SU-DHL-6 (cell line): Measurements from ENCODE around the gene RXFP3.

Experiments
- H2AFZ ChIP-seq: fragments of 200-600 bp; sonication (generic); 2 replicates; pipeline ENCODE4 v1.6.1; 2014; ENCODE audit warnings: low read depth, mild to moderate bottlenecking, moderate library complexity, mixed read lengths, antibody characterized with exemption, low read length; ENCODE audit not compliant: severe bottlenecking
- H3F3A ChIP-seq: fragments of 200-600 bp; shearing (Covaris generic); 2 replicates; pipeline ENCODE4 v1.6.0; 2016; ENCODE audit warnings: antibody characterized with exemption, mild to moderate bottlenecking; ENCODE audit not compliant: insufficient read depth
- H3K27ac ChIP-seq: fragments of 200-600 bp; sonication (generic); 2 replicates; pipeline ENCODE4 v1.5.1; 2016; ENCODE audit warnings: low read depth, mild to moderate bottlenecking, low read length, moderate library complexity, mixed read lengths
- H3K27me3 ChIP-seq: fragments of 200-600 bp; sonication (generic), shearing (Covaris generic); 2 replicates; pipeline ENCODE4 v1.6.0; 2014; ENCODE audit warnings: mild to moderate bottlenecking, low read length
- H3K36me3 ChIP-seq: fragments of 200-600 bp; sonication (generic); 2 replicates; pipeline ENCODE4 v1.6.1; 2014; ENCODE audit warnings: mild to moderate bottlenecking, low read length, mixed read lengths
- H3K4me2 ChIP-seq: fragments of 300-600, 200-600 bp; shearing (Covaris generic), sonication (generic); 2 replicates; pipeline ENCODE4 v1.6.0; 2014; ENCODE audit warnings: low read length, low read depth, mild to moderate bottlenecking; ENCODE audit not compliant: poor library complexity, severe bottlenecking
- H3K4me3 ChIP-seq: fragments of 200-600 bp; sonication (generic); 2 replicates; pipeline ENCODE4 v1.5.1; 2014; ENCODE audit warnings: antibody characterized with exemption, low read length, mild to moderate bottlenecking, mixed read lengths; ENCODE audit not compliant: insufficient read depth, poor library complexity, severe bottlenecking
- H3K79me2 ChIP-seq: fragments of 200-600 bp; sonication (generic); 2 replicates; pipeline ENCODE4 v1.6.1; 2014; ENCODE audit warnings: mild to moderate bottlenecking, low read length, moderate library complexity; ENCODE audit not compliant: insufficient read depth
- H3K9ac ChIP-seq: fragments of 200-600 bp; sonication (generic); 2 replicates; pipeline ENCODE4 v1.7.0; 2014; ENCODE audit warnings: mild to moderate bottlenecking, low read length
- H3K9me2 ChIP-seq: fragments of 200-600 bp; sonication (generic); replicated peaks from 2 replicates; pipeline ENCODE4 v1.6.1; 2014; ENCODE audit warnings: low read length; ENCODE audit not compliant: insufficient read depth
- H3K9me3 ChIP-seq: fragments of 200-600 bp; sonication (generic); 2 replicates; pipeline ENCODE4 v1.6.1; 2014; ENCODE audit warnings: low read length, mixed read lengths; ENCODE audit not compliant: insufficient read depth
- H4K20me1 ChIP-seq: fragments of 200-600 bp; sonication (generic); 2 replicates; pipeline ENCODE4 v1.6.1; 2014; ENCODE audit warnings: low read depth, mild to moderate bottlenecking, antibody characterized with exemption, low read length, moderate library complexity, mixed read lengths
- CTCF ChIP-seq: fragments of 200-600 bp; sonication (generic); IDR thresholded peaks from one replicate; pipeline ENCODE4 v1.5.1; 2017; ENCODE audit warnings: antibody characterized with exemption, mild to moderate bottlenecking, low read length, moderate library complexity; ENCODE audit not compliant: insufficient read depth, poor library complexity, severe bottlenecking
- EZH2phosphoT487 ChIP-seq: fragments of 200-600 bp; sonication (generic), shearing (Covaris generic); conservative IDR thresholded peaks from 2 replicates; pipeline ENCODE4 v1.6.1; 2018; ENCODE audit warnings: mild to moderate bottlenecking, antibody characterized with exemption, low read length, moderate library complexity, mixed read lengths

The RXFP3 gene

GRCh38 chr5:33892620-33893137 is 43.5 kb upstream of the RXFP3 start:
- H3K27me3 ChIP-seq: no peaks in the 10 kb centered on the region
- no peaks in the 10 kb centered on the region for H3K9me2 ChIP-seq
- H2AFZ ChIP-seq: no peak overlapping the region
- H3K36me3 ChIP-seq: no peaks in the 10 kb centered on the region
- TF ChIP-seq EZH2phosphoT487 (no peak), CTCF (no peak)
- no peaks in the 10 kb centered on the region for H3F3A ChIP-seq
- H3K79me2 ChIP-seq: no peaks in the 10 kb centered on the region
- no peaks in the 10 kb centered on the region for H4K20me1 ChIP-seq
- no peak overlapping the region for H3K4me2 ChIP-seq
- no peak overlapping the region for H3K4me3 ChIP-seq
- H3K9me3 ChIP-seq: no peaks in the 10 kb centered on the region
- no peak overlapping the region for H3K9ac ChIP-seq
- H3K27ac ChIP-seq: no peak overlapping the region

- TF ChIP-seq CTCF (no peak), EZH2phosphoT487 (no peak)
- H3K9me3 ChIP-seq: no peaks in the 10 kb centered on the region
- H2AFZ ChIP-seq: no peak overlapping the region
- H3F3A ChIP-seq: no peaks in the 10 kb centered on the region
- H3K4me2 ChIP-seq: no peak overlapping the region
- H3K27ac ChIP-seq: no peak overlapping the region
- no peak overlapping the region for H3K9ac ChIP-seq
- no peaks in the 10 kb centered on the region for H3K27me3 ChIP-seq
- H4K20me1 ChIP-seq: no peaks in the 10 kb centered on the region
- H3K4me3 ChIP-seq: no peak overlapping the region
- no peaks in the 10 kb centered on the region for H3K9me2 ChIP-seq
- no peaks in the 10 kb centered on the region for H3K79me2 ChIP-seq
- H3K36me3 ChIP-seq: no peaks in the 10 kb centered on the region
Measured at GRCh38 chr5:33894566-33894965, 41.6 kb upstream of the RXFP3 start.

GRCh38 chr5:33901156-33901555 is 35.0 kb upstream of the RXFP3 start:
- Histone ChIP-seq H3K9me2 (no peaks in the 10 kb centered on the region), H3K9ac (no peak overlapping the region), H3K4me2 (no peak overlapping the region), H3K27ac (no peak overlapping the region), H3K79me2 (no peaks in the 10 kb centered on the region), H4K20me1 (no peaks in the 10 kb centered on the region), H3K27me3 (no peaks in the 10 kb centered on the region), H2AFZ (no peak overlapping the region), H3F3A (no peaks in the 10 kb centered on the region), H3K9me3 (peaks cover 6% of the 10 kb centered on the region; the same call in 1 of the 2 replicates), H3K4me3 (no peak overlapping the region), H3K36me3 (no peaks in the 10 kb centered on the region)
- no peak for TF ChIP-seq EZH2phosphoT487
- TF ChIP-seq CTCF: no peak

- Histone ChIP-seq H3K9me2 (no peaks in the 10 kb centered on the region), H3K4me3 (no peak overlapping the region), H3F3A (no peaks in the 10 kb centered on the region), H4K20me1 (no peaks in the 10 kb centered on the region), H3K79me2 (no peaks in the 10 kb centered on the region), H3K4me2 (no peak overlapping the region), H3K9me3 (peaks cover 6% of the 10 kb centered on the region; the same call in 1 of the 2 replicates), H3K27ac (no peak overlapping the region), H3K27me3 (no peaks in the 10 kb centered on the region), H2AFZ (no peak overlapping the region), H3K36me3 (no peaks in the 10 kb centered on the region), H3K9ac (no peak overlapping the region)
- TF ChIP-seq CTCF: no peak
- no peak for TF ChIP-seq EZH2phosphoT487
Measured at GRCh38 chr5:33903118-33903517, 33.1 kb upstream of the RXFP3 start.
